T follicular helper cell (primary cell): ENCODE results near the gene PTOV1.

Source experiments
- DNase-seq: peaks from one replicate; pipeline ENCODE4 v3.0.0-alpha.2; 2020; ENCODE audit warnings: low read depth

Gene PTOV1

DNA sequence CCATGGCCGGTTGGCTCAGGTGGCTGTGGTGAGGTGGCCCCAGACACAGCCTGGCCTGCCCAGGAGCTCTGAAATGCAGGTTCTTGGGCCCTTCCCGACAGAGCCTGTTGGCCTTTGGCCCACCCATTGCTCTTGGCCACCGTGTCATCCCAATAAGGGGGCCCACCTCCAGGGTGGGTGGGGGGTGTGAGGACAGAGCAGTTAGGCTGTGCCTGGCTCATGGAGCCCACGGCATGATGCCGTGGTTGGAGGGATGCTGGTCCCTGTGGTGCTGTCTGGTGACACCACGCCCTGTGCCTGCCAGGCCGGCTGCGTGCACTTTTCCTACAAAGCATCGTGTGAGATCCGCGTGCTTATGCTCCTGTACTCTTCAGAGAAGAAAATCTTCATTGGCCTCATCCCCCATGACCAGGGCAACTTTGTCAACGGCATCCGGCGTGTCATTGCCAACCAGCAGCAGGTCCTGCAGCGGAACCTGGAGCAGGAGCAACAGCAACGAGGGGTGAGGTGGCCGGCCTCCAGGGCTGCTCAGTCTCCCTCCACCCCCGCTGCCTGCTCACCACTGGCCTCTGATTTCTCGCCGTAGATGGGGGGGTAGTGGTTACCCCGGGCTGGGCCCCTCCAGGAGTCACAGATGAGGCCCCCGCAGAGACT lies 8.8 kb downstream of the PTOV1 start:
- no peak for DNase-seq

DNA sequence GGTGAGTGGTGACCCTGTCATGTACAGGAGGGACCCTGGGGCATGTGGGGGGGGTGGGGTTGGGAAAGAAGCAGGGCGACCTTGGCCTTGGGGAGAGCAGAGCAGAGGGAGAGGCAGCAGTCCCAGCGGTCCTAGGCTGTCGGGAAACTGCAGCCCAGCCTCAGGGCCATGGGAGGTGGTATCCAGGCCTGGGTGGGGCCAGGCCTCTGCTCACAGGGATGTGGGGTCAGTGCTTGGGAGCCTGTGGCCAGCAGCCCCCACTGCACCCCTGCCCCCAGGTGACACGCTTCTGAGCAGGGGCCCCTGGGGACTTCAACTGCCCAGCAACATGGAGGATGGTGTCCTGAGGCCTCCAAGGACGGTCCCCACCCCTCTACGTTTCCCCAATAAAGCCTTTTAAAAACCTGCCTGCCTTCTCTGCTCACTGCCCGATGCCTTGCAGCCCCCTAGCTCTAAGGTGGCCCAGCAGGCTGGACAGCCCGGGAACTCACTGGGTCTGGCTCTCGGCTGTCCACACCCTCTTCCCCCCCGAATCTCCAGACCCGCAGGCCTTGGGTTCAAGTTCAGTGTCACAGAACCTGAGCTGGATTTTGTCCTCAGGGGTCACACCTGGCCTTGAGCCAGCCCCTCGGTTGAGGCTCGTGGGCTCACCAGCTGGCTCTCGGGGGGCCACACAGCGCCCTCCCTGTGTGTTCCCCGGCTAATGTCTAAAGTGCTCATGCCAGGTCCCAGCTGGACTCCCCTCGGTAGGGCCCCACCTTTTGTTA lies 9.6 kb downstream of the PTOV1 start:
- DNase-seq = no peak

- no peak for DNase-seq
Observed at GRCh38 chr19:49861107-49861506, 10.1 kb downstream of the PTOV1 start.

GRCh38 chr19:49861541-49862378 lies 10.8 kb downstream of the PTOV1 start:
- DNase-seq = no peak

GRCh38 chr19:49862391-49863253 lies 11.7 kb downstream of the PTOV1 start:
- DNase-seq = no peak

- no peak for DNase-seq
Observed at GRCh38 chr19:49863254-49863934, 12.4 kb downstream of the PTOV1 start.

- DNase-seq = no peak
Observed at GRCh38 chr19:49863935-49864320, 13.0 kb downstream of the PTOV1 start.

DNA sequence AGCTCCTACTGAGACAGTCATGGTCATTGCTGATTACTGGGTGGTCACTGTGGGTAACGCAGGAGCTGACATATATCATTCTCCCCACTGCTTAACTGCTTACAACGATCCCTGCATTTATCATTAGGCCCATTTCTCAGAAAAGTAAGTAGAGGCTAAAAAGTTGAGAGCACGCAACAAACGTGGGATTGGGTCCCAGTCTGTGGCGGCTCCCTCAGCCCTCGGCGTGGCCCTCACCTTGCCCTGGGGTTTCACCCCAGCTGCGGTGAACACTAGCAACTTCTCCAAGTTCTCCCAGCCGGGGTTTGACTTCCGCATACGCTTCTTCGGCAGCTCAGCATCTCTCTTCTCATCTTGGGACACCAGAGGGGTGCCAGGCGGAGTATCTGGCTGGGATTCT lies 13.9 kb downstream of the PTOV1 start:
- no peak for DNase-seq

DNA sequence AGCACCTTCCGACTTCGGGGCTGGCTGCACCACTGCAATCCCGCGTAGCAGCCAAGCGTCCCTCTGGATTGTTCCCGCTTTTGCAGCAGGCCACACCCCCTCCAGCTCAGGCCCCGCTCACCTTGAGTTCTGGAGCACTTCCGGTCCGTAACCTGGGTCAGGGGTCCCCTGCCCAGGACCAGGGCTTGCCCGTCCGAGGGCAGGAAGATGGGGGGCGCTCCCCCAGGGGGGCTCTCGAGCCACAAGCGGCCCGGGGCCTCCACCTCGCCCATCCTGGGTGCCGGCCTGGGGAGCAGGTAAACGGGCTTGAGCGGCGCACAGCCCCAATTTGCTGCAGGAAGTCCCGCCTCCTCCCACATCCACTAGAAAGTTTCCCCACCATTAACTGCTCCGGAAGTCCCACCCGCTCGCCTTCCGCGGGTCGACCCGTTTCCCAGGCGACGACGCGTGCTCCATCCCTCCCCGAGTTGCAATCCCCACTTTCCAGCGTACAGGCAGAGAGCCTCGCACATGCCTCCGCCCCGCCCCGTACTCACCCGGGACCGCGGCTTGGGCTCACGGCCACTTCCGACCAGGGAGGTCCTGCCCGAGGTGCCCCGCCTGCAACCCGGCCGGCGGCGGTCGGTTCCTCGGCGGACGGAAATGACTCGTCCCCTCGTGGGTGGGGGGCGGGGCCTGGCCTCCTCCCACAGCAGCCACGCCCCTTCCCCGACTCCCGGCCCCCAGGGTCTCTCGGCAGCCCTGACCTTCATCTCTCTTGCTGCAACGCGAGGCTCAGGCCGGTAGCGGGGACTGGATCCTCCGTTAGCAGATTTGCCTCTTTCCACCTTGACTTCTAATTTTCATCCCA lies 16.2 kb downstream of the PTOV1 start, which contains the start of gene PNKP:
PNKP (minus strand) TSS at position 644 of the 850 bp plus-strand sequence; CDS start at position 272, 372 bp downstream.
- peak; percentile 76 for DNase-seq

DNA sequence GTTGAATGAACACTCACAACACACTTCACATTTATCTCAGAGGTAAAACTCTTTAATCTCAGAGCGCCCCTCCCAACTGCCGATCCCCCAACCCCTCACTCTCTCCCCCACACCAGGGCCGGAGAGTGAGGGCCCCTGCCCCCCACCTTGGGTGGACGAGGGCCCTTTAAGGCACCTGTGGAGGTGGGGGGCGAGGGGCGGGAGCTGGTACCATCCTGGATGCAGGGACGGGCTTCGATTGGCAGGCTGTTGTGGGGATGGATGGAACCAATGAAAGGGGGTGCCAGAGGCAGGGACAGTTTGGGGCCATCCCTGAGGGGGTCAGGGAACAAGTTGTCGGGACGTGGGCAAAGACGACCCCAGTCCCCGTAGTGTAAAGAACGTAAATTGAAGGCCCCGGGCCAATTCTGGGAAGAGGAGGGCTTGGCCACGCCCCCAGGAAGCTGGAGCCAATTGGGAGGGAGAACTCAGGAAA lies 18.1 kb downstream of the PTOV1 start:
- DNase-seq = no peak

- DNase-seq = peak; percentile 83
Observed at GRCh38 chr19:49869484-49870308, 18.7 kb downstream of the PTOV1 start.

DNA sequence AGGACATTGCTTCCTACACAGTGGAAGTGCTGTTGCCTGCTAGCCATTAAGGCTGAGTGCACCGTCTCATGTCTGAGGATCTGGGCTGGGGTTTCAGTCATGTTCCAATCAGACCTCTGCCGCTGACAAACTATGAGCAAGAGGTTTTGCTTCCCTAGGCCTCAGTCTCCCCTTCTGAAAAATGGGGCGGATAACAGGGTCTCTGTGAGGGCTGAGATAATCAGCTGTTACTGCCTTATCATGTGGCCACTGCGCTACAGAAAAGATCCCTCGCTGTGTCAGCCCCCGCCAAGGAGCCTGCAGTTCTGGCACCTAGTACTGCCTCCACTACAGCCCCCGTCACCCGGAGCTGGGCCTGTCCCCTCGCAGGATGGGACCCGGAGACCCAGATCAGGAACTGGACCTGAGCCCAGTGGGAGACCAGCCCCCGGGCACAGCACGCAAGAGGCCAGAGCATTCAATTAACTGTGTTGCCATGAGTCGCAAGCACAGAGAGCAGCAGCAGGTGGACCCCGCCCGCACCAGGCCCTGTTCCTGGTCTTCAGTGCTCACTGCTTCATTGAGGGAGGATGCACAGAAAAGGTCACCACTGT lies 19.4 kb downstream of the PTOV1 start:
- DNase-seq = no peak

GRCh38 chr19:49871349-49871985 lies 20.5 kb downstream of the PTOV1 start:
- no peak for DNase-seq

- no peak for DNase-seq
Observed at GRCh38 chr19:49872245-49873128, 21.5 kb downstream of the PTOV1 start.

GRCh38 chr19:49873129-49873521 lies 22.2 kb downstream of the PTOV1 start:
- DNase-seq = no peak

DNA sequence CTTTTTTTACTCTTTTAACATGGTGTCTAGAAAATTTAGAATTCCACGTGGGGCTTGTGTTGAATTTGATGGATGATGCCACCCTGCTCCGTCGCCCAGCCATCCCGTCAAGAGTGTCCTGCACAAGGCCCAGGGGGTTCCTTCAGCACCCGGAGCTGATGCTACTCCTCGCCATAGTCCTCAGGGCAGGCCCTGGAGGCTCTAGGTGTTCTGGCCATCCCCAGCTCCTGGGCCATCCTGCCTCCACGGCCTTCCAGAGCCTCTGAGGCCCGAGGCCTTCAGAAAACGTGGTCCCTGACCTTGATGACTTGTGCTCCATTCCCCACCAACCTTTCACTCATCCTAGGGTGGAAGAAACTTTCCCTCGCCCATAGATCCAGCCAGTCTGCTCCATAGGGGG lies 22.9 kb downstream of the PTOV1 start:
- DNase-seq = no peak

DNA sequence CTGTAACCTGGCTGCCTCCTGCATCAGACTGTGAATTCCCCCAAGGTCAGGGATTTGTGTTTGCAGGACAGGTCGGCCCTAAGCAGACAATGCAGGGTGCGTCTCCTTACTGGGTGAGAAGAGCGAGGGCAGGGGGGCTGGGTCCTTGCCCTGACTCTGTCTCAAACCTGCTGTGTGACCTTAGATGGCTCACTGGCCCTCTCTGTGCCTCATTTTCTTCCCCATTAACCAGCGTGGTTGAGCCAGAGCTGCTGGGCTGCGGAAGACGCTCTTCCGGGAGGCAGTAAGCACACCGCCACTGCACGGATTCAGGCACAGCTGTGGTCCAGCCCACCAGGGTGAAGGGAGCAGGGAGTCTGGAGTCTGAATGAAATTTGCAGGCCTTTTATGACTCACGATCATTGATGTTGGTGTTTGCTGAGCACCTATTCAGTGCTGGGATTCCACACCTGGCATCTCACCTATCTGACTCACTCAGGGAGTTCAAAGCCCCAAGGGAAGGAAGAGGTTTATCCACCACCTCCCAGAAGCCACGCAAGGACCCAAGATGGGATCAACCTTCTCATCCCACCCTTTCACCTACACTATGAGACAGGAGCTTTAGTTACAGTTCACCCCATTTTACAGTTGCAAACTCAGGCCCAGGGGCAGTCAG lies 23.7 kb downstream of the PTOV1 start:
- DNase-seq = no peak
